HG03460 (cell line): Measurements from ENCODE around the gene FANCI.
A peak's percentile ranks its signal among the peaks of the same experiment; 100 is the strongest.

Source experiments
- ATAC-seq: cut with Tn5 transposase; IDR thresholded peaks from one replicate; pipeline ENCODE4 v1.9.1; 2021; ENCODE audit not compliant: unreplicated experiment

Gene FANCI

DNA sequence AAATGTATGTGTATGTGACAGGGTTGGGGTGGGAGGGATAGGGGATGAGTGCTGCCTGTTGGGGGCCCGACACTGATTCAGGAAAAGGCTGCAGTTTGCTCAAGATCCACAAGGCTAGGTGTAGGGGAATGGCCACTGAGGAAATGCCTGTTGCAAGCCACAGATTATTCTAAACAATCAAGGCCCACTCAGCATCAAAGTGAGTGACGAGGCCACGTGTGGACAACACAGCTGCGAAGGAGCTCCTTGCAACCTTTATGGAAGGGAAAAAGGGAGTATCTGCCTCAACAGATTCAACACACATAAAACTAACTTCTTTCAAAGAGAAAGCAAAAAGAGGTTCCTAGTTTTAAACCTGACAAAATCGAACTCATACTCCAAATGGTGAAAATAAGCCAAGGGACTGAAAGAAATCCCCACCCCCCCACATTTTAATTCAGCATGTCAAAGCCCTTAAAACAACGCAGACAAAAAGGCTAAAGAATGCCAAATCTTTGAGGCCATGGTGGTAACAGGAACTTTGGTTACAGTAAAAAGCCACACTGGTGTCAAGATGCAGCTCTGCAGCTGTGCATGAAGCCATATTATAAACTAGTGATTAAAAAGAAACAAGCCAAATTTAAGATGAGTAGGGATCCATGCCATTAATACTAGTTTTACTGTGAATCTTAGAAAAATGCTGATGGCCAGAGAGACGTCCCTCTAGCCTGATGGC lies 87.3 kb downstream of the FANCI start:
- ATAC-seq: no peak

DNA sequence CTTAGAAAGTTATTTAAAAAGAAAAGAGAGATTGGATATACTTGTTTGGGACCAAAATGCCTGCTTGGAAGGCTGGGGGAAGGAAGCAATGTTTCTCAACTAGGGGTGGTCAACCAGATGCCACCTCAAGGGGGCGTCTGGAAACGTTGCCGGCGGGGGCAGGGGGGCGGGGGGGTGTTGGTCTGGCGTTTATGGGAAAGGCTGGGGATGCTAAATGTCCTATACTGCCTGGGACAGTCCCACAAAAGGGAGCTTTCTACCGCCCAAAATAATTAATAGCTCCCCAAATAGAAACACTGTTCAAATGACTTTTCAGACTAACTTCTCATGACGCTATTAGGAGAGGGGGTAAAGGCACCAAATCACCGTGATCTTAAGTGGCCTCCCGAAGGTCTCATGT lies 88.7 kb downstream of the FANCI start:
- ATAC-seq: no peak

DNA sequence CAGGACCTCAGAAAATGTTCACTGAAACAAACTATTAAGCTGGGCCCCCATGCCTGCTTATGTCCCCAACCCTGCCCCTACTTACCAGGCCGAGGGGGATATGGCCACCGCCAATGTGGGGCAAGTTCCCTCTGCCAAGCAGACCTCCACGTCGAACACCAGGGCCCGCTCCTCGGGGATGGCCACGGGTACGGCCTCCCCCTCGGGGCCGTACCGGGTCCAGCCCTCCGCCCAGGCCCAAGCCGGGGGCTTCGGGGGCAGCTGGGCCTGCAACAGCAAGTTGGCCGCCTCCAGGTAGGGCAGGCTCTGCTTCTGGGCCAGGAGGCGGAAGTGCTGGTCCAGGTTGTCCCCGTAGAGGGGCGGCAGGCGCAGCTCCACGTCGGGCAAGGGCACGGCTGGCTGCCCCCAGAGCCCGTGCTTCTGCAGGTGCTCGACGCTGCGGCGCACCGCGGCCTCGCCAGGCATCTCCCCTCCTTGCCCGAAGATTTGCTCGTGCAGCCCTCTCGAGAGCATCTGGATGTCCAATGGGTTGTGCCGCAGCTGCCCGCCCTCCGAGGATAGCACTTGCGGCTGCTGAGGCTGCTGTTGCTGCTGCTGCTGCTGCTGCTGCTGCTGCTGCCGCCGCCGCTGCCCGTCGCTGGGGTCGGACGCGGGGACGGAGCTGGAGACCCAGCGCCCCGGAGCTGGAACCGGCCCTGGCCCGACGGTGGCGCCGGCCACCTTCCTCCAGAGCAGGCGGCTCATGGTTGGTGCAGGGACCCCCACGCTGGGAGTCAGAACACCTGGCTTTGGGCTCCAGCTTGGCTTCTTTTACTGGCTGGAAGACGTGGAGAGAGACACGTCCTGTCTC lies 89.5 kb downstream of the FANCI start:
- no peak for ATAC-seq

DNA sequence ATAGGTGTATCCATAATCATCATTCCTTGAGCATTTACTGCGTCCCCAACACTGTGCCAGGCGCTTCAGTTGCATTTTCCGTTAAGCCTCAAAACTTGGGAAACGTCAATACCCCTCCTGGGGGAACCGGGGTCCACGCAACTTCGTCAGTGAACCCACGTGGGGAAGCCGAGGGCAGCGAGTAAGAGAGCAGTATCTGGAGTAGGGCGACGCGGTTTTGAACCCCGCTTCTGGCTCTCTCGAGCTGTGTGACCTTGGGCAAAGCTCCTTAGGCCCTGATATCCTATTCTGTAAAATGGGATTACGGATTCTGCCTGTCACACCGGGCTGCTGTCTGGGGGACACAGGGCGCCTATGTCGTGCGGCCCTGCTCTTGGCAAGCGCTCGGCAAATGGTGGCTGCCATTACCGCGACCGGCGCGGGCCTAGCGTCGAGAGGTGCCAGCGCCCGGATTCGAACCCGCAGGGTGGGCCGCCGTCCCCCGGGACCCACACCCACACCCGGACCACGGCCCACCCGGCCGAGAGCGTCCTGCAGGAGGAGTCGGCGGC lies 90.3 kb downstream of the FANCI start:
- ATAC-seq: no peak

DNA sequence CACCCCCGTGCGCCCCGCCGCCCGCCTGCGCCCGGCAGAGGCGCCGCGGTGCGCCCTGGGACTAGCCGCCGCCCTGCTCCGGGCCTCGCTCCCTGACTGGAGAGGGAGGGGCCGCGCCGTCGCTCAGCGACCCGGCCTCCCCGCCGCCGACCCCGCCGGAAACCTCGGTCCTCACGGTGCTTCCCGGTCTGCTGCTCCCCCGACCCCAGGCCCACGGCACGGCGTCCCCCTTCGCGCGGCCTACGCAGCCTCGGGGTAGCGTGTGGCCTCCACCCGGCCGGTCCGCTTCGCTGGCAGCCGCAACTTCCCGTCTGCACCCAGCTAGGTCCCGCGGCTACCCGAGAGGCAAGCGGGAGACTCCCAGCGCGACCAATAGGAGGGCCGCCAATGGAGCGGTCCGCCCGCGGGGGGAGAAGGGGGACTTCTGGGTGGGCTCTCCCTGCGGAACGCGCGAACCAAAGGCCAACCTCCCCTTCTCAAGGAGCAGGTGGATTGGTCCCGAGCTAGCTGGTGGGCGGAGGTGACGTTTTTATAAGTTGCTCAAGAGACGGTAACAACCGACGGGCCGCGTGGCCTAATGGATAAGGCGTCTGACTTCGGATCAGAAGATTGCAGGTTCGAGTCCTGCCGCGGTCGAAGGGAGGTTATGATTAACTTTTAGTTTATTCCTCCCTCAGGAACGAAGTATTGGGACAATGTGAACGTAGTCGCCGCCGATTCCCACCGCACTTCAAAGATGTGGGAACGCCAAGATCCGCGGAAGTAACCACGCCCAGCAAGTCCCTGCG lies 90.9 kb downstream of the FANCI start, which contains the start of gene POLG:
POLG (minus strand) TSS at position 315 of the 788 bp plus-strand sequence. CDS start 1,070 bp downstream, outside the sequence.
- ATAC-seq: peak; percentile 88

DNA sequence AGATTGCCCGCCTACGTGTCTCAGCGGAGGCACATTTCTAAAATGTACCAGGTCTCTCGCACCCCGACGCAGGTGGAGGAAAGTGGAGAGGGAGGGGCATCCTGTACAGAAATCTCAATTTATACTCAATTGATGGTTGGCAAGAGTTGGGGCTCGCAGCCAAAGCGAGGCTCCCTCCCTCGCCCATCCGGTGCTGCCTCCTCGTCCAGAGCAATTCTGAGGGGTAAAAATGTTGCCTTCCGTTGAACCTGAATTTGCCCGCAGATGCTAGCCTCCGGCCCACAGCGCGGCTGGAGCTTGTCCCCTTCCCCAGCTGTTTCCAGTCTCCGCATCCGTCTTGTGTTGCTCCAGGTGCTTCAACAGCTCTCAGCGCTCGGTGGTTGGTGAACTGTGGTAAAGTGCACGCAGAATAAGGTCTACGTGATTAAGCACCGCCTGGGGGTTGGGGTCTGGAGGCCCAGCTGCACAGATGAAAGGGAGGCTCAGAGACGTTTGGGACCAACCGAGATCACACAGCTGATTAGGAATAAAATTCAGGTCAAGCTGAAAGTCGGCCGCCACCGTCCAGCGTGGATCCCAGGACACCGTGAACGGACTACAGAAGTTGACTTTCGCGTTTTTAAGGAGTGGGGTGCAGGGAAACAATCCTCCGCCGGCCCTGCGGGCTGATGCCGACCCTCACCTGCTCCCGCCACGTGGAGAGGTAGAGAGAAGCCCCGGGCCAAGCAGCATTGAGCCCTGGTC lies 91.7 kb downstream of the FANCI start:
- peak; percentile 0 for ATAC-seq

DNA sequence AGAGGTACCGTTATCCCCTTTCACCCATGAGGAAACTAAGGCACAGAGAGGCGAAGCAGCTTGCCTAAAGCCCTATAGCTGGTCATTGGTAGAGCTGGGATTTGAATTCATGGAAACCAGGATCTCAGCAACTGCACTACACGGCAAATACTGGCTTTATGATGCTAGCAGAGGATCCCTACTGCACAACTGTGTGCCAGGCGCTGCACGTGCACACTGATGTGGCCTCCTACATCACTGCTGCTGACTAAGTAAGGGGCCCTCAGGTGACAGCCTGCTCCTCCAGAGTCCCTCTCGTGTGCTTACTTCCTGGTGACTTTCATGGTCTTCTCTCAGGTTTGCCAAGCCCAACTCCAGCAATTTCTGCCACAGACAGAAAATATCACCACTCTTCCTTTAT lies 94.3 kb downstream of the FANCI start:
- no peak for ATAC-seq

DNA sequence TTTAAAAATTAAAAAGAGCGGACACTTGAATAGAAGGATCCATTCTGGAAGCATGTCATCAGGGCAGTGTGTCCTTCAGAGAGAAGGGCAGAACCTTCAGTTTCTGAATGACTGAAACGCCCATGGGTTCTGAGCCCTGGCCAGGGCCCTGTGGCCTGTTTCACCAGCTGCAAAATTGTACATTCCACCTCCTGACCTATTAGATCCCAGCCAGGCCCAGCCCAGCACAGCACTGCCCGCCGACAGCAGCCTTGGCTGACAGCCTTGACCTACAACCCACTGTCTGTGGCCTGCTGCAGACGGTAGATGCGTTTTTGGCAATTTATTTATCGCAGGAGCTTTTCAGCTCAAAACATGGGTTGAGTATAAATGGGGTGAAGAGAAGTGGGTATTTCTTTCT lies 96.8 kb downstream of the FANCI start:
- ATAC-seq: no peak

DNA sequence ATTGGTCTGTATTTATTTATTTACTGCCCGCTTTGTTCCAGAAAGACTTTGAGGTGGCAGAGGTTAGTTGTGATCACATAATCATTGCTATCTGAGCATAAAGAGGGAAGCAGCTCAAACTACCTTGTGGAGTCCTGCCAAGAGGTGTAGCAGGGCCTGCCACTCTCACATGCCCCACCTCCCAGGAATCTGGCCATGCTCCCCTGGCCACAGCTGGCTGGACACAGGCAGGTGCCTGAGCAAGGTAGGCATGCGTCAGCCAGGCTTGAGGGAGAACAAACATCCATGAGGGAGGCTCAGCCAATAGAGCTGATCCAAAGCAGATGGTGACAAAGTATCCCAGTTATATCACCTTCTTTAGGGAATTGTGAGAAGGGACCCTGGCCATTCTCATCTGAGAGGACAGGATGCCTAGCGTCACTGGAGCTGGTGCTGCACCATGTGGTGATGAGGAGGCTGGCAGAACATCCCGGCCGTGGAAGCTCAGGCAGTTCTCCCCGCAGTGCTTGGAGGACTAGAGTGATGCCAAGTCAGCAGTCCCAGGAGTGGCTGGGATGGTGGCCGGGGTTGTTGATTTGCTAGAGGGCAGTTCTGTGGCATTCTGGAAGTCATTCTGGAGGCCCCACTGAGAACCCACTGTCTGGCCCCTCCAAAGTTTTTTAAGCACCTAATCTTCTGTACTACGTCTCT lies 97.7 kb downstream of the FANCI start:
- no peak for ATAC-seq

DNA sequence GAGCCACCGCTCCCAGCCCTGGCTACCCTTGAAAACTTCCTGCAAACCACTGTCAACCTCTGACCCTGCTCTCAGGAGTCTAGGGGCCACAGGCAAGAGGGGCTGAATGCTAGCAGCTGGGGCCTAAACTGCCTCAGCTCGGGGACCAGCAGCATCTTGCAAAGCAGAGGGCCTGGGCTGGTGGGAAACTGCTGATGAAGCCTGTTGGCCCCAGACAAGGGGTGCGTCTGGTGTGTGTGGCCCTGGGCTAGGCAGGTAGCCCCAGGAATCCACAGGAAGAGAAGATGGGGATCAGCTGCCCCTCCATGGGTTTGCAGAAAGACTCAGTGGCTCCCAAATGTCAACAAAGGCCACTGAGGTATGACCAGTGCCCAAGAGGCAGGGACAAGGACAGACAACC lies 99.1 kb downstream of the FANCI start:
- no peak for ATAC-seq

DNA sequence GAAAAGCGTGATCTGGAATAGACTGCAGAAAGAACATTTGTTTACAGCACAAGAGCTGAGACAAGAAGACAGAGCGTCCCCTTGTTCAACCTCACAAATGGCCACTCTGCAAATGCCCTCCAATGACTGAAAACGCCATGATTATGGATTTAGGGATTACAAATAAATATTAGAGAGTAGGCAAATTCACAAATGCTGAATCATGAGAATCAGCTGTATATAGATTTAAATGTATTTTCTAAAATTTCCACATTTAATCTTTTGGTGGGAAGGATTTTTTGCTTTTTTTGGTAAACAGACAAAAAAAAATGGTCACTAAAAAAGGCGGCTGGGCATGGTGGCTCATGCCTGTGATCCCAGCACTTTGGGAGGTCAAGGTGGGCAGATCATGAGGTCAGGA lies 101.5 kb downstream of the FANCI start:
- ATAC-seq: no peak

DNA sequence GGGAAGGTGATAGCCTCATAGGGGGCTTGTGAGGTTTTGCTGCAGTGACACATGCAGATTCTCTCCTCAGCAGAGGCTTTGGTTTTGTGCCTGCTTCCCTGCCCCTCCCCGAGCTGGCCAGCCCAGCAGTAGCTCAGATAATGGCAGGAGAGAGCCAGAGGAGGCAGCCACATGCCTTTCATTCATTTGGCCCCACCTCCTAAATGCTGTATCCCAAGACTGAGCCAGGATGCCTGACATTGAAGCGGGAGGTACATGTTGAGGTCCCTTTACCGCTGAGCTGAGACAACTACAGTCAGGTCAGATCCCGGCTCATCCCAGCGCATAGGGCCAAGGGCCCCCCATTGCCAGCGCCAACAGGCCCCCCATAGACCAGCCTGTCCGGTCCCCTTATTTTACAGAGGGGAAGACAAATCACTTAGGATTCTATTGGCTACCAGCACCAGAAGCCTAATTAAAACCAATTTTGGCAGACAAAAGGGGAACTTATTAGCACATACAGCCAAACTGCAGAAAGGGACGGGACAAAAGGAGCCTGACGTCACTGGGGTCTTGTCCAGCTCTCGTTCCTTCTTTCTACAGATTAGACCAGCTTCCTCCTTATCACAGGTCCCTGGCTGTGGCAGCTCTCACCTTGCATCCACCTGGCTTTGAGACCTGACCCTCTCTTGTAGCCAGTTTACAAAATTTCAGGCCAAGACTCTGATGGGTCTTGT lies 102.9 kb downstream of the FANCI start:
- no peak for ATAC-seq

DNA sequence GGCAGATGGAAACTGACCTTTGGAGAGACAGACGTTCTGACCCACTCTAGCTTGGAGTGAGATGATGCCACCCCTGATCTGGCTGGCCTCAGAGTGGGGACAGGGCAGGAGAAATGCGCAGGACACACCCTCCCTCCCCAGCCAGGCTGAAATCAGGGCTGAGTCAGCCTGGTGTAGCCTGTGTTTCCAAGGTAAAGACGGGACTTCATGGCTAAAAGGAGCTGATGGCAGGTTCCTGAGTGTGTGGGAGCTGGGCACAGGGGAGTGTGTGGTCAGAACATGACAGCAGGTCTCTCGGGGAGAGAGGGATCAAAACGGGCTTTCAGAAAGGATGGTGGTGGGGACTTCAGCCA lies 105.4 kb downstream of the FANCI start:
- no peak for ATAC-seq

DNA sequence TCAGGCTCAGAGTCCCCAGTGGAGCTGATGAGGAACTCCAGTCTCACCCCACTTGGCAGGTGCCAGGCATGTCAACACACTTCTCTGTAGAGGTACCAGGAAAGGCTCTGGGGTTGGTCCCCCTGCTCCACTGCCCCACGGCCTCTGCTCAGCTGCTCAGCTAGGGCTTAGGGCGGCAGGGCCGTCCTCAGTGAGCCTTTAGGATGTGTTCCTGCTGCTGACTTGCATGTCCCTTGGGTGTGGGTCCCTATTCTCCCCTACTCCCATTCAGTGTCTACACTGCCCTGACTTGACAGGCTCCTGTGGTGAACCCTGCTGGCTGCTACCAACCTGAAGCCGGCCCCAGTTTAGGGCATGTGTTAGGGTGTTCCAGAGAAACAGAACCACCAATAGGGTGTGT lies 108.7 kb downstream of the FANCI start:
- ATAC-seq: no peak

DNA sequence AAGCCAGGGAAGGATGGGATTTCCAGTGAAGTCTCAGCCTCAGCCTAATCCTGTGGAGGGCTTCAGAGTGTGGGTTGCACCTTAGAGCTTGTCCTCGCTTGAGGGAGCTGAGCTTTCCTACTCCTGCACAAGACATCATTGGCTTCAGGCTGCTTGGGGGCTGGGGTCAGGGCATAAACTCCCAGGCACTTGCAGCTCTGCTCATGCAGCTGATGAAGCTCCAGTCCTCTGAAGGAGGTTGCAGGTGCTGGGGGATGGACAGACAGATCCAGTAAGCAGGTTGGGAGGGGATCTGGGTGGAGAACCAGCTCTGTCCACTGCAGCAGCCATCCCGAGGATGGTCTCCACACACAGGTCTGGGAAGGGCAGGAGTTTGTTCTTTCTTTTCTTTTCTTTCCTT lies 110.2 kb downstream of the FANCI start:
- no peak for ATAC-seq

DNA sequence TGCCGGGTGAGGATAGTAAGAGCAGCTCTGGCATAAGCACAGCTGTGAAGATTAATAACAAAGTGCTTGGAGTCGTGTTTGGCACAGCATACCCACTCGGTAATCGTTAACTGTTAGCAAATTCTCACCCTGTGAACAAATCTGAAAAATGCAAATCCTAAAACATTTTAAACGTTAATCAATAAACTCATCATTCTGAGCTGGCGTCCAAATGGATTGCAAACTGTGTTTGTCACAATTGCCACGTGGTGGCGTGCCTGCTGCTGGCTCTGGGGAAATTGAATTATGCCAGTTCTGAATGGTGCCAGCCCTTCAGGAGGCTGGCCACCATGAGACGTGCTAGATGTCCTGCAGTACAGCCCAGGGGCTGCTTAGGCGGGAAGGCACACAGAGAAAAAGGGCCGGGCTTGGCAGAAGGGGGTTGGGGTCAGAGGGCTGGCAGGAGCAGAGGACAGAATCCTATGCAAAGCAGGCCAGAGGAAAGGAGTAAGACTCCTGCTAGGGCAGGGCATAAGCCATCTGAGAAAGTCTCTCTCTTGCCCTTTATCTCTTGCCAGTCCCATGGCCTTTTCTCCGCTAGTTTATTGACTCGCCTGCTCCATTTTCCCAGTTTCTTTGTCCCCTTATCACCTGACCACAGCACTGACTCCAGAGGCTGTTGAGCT lies 113.0 kb downstream of the FANCI start:
- no peak for ATAC-seq

DNA sequence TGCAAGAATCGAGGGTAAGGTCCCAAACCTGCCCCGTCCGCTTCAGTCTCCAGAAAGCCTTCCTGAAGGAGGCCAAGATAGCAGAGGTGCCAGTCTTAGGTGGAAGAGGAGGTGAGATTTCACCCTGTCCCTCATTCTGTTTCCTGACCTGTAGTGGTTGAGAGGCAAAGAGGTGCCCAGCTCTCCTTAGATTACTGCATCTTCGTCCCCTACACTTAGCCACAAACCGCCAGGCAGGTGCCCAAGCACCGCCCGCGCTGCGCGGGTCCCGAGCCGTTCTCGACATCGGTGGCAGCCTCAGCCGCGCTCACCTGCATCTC lies 114.6 kb downstream of the FANCI start:
- no peak for ATAC-seq

DNA sequence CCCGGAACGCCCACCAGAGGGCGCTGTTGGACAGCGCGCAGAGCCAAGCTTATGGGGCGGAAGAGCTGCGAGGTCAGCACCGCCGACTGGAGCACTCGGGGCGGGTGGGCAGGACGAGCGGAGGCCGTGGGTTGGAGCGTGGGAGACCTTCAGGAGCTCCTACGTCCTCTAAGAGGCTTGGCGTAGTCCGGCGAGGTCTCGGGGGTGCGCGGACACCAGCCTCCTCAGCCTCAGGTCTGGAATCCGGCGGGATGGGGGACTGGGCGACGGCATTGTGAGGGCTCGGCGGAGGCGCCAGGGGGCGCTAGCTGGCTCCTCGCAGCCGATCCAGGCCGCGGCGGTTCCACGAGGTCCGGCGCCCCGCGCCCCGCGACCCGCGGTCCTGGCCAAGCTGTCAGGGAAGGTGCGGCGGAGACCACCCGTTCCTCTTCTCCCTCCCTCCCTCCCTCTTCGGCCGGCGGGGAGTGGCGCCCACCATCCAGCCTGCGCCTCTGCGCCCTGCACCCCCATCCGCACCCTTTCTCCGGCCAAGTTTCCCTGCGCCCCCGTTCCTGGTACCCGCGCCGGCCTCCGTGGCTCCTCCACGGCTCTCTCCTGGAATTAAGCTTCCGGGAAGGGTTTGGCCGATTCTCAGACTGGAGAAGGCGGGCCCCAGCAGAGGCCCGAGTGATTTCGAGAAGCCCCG lies 115.1 kb downstream of the FANCI start:
- ATAC-seq: peak; percentile 87
